HG03196 (cell line): ENCODE results near the gene FAM72D.
"Not testable (repeated sequence)": the region's sequence is repeated elsewhere in the genome, so short reads cannot be mapped to it uniquely, and the experiment has no call there.

Source experiments
- ATAC-seq: cut with Tn5 transposase; IDR thresholded peaks from one replicate; pipeline ENCODE4 v1.9.1; 2021; ENCODE audit not compliant: unreplicated experiment

FAM72D gene

GRCh38 chr1:145082483-145083255, 13.1 kb upstream of the FAM72D start:
- ATAC-seq = not testable (repeated sequence)

GRCh38 chr1:145093517-145094149, 2.1 kb upstream of the FAM72D start:
- not testable (repeated sequence) for ATAC-seq

- ATAC-seq = peak; percentile 11
These were observed 1.0 kb upstream of the FAM72D start for GRCh38 chr1:145094655-145095211.

GRCh38 chr1:145101725-145102124, 6.0 kb downstream of the FAM72D start:
- ATAC-seq = not testable (repeated sequence)

- ATAC-seq = not testable (repeated sequence)
These were observed 7.5 kb downstream of the FAM72D start for GRCh38 chr1:145103294-145103693.

- ATAC-seq = not testable (repeated sequence)
These were observed 15.9 kb downstream of the FAM72D start for GRCh38 chr1:145111674-145112073.

GRCh38 chr1:145112703-145113102, 16.9 kb downstream of the FAM72D start:
- ATAC-seq = not testable (repeated sequence)

GRCh38 chr1:145114560-145115057, 18.8 kb downstream of the FAM72D start:
- ATAC-seq = not testable (repeated sequence)

GRCh38 chr1:145115587-145116493, 20.1 kb downstream of the FAM72D start:
- not testable (repeated sequence) for ATAC-seq

- ATAC-seq = not testable (repeated sequence)
These were observed 24.1 kb downstream of the FAM72D start for GRCh38 chr1:145119842-145120241.

GRCh38 chr1:145122344-145123061, 26.7 kb downstream of the FAM72D start:
- not testable (repeated sequence) for ATAC-seq

- not testable (repeated sequence) for ATAC-seq
These were observed 27.3 kb downstream of the FAM72D start for GRCh38 chr1:145123062-145123395.

GRCh38 chr1:145123992-145124641, 28.3 kb downstream of the FAM72D start:
- not testable (repeated sequence) for ATAC-seq

- ATAC-seq = not testable (repeated sequence)
These were observed 29.3 kb downstream of the FAM72D start for GRCh38 chr1:145125112-145125511.

- ATAC-seq = not testable (repeated sequence)
These were observed 31.4 kb downstream of the FAM72D start for GRCh38 chr1:145127144-145127543.

- ATAC-seq = not testable (repeated sequence)
These were observed 33.1 kb downstream of the FAM72D start for GRCh38 chr1:145128697-145129469.

GRCh38 chr1:145134476-145134875, 38.7 kb downstream of the FAM72D start:
- not testable (repeated sequence) for ATAC-seq

GRCh38 chr1:145140549-145140948, 44.8 kb downstream of the FAM72D start:
- ATAC-seq = not testable (repeated sequence)
